ENCODE measurements around the gene CWC25. TPM values are rescaled to one million over a fixed set of nuclear protein-coding genes. Genes with fewer than 3 reads are reported as not detected.

The CWC25 gene
- total and polyA plus RNA-seq, 2 of the 13 experiments (the other 11 are each of a cell fraction or from before 2014, with no cell fraction given) = 15.6 to 22.7 TPM

DNA sequence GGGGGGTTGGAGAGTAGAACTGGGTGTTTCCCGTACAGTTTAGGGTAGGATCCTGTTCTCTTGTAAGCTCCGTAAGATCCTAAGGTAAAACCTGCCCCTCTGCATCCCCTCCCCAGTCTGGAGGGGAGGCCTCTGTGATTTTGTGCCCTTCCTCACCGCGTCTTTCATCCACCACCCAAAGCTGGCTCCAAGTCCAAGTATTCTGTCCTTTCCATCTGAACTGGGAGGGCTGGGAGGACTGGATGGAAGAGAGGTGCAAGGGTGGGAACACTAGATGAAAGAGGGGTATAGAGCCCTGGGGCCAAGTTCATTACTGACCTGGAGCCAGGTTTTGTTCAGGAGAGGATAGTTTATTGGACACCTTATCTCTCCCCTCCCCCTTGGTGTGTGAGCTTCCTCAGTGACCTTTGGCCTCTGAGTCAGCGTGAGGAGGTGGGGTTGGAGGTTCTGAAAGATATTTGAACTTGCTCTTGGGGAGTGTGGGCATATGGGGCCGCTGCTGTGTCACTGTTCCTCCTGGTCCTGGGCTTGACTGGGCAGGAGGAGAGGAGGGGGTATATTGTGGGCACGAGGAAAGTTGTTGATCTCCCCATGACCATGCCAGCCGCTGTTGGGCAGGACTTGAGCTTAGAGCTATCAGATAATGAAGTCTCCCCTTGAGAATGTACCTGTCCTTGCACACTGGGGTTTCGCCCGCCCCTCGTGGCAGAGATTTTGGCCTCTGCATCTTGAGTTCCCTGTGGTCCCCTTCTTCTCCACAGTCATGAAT is 46.3 kb upstream of the CWC25 start (continued):
- TF ChIP-seq, protein P1, sequence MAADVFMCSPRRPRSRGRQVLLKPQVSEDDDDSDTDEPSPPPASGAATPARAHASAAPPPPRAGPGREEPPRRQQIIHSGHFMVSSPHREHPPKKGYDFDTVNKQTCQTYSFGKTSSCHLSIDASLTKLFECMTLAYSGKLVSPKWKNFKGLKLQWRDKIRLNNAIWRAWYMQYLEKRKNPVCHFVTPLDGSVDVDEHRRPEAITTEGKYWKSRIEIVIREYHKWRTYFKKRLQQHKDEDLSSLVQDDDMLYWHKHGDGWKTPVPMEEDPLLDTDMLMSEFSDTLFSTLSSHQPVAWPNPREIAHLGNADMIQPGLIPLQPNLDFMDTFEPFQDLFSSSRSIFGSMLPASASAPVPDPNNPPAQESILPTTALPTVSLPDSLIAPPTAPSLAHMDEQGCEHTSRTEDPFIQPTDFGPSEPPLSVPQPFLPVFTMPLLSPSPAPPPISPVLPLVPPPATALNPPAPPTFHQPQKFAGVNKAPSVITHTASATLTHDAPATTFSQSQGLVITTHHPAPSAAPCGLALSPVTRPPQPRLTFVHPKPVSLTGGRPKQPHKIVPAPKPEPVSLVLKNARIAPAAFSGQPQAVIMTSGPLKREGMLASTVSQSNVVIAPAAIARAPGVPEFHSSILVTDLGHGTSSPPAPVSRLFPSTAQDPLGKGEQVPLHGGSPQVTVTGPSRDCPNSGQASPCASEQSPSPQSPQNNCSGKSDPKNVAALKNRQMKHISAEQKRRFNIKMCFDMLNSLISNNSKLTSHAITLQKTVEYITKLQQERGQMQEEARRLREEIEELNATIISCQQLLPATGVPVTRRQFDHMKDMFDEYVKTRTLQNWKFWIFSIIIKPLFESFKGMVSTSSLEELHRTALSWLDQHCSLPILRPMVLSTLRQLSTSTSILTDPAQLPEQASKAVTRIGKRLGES (CRISPR knock-in tag; IDR thresholded peaks at IDR 0.05; ENCODE audit: borderline replicate concordance) = no peak
- TF ChIP-seq ZNF33A (CRISPR knock-in tag; IDR thresholded peaks at IDR 0.05; ENCODE audit: borderline replicate concordance) (no peak), KLF15 (CRISPR knock-in tag; IDR thresholded peaks at IDR 0.05; ENCODE audit: borderline replicate concordance) (no peak), MED8 (CRISPR knock-in tag; IDR thresholded peaks at IDR 0.05; ENCODE audit: insufficient replicate concordance) (peak; percentile 6)
- TF ChIP-seq, protein P2, sequence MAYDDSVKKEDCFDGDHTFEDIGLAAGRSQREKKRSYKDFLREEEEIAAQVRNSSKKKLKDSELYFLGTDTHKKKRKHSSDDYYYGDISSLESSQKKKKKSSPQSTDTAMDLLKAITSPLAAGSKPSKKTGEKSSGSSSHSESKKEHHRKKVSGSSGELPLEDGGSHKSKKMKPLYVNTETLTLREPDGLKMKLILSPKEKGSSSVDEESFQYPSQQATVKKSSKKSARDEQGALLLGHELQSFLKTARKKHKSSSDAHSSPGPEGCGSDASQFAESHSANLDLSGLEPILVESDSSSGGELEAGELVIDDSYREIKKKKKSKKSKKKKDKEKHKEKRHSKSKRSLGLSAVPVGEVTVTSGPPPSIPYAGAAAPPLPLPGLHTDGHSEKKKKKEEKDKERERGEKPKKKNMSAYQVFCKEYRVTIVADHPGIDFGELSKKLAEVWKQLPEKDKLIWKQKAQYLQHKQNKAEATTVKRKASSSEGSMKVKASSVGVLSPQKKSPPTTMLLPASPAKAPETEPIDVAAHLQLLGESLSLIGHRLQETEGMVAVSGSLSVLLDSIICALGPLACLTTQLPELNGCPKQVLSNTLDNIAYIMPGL (CRISPR knock-in tag; IDR thresholded peaks at IDR 0.05; ENCODE audit: borderline replicate concordance in 1 of 2, low read depth in 1 of 2) = peak; percentile 79 to 96; a peak in 3 of 4 replicates
- TF ChIP-seq, protein P3, sequence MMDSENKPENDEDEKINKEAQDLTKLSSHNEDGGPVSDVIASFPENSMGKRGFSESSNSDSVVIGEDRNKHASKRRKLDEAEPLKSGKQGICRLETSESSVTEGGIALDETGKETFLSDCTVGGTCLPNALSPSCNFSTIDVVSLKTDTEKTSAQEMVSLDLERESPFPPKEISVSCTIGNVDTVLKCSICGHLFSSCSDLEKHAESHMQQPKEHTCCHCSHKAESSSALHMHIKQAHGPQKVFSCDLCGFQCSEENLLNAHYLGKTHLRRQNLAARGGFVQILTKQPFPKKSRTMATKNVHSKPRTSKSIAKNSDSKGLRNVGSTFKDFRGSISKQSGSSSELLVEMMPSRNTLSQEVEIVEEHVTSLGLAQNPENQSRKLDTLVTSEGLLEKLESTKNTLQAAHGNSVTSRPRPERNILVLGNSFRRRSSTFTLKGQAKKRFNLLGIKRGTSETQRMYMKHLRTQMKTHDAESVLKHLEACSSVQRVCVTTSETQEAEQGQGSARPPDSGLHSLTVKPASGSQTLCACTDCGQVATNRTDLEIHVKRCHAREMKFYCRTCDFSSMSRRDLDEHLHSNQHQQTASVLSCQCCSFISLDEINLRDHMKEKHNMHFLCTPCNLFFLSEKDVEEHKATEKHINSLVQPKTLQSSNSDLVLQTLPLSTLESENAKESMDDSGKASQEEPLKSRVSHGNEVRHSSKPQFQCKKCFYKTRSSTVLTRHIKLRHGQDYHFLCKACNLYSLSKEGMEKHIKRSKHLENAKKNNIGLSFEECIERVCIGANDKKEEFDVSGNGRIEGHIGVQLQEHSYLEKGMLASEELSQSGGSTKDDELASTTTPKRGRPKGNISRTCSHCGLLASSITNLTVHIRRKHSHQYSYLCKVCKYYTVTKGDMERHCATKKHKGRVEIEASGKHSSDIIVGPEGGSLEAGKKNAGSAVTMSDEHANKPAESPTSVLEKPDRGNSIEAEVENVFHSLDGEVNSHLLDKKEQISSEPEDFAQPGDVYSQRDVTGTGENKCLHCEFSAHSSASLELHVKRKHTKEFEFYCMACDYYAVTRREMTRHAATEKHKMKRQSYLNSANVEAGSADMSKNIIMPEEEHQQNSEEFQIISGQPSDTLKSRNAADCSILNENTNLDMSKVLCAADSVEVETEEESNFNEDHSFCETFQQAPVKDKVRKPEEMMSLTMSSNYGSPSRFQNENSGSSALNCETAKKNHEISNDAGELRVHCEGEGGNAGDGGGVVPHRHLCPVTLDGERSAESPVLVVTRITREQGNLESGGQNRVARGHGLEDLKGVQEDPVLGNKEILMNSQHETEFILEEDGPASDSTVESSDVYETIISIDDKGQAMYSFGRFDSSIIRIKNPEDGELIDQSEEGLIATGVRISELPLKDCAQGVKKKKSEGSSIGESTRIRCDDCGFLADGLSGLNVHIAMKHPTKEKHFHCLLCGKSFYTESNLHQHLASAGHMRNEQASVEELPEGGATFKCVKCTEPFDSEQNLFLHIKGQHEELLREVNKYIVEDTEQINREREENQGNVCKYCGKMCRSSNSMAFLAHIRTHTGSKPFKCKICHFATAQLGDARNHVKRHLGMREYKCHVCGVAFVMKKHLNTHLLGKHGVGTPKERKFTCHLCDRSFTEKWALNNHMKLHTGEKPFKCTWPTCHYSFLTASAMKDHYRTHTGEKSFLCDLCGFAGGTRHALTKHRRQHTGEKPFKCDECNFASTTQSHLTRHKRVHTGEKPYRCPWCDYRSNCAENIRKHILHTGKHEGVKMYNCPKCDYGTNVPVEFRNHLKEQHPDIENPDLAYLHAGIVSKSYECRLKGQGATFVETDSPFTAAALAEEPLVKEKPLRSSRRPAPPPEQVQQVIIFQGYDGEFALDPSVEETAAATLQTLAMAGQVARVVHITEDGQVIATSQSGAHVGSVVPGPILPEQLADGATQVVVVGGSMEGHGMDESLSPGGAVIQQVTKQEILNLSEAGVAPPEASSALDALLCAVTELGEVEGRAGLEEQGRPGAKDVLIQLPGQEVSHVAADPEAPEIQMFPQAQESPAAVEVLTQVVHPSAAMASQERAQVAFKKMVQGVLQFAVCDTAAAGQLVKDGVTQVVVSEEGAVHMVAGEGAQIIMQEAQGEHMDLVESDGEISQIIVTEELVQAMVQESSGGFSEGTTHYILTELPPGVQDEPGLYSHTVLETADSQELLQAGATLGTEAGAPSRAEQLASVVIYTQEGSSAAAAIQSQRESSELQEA (CRISPR knock-in tag; IDR thresholded peaks at IDR 0.05; ENCODE audit: not compliant biosample characterization) = no peak
- TF ChIP-seq, protein P4, sequence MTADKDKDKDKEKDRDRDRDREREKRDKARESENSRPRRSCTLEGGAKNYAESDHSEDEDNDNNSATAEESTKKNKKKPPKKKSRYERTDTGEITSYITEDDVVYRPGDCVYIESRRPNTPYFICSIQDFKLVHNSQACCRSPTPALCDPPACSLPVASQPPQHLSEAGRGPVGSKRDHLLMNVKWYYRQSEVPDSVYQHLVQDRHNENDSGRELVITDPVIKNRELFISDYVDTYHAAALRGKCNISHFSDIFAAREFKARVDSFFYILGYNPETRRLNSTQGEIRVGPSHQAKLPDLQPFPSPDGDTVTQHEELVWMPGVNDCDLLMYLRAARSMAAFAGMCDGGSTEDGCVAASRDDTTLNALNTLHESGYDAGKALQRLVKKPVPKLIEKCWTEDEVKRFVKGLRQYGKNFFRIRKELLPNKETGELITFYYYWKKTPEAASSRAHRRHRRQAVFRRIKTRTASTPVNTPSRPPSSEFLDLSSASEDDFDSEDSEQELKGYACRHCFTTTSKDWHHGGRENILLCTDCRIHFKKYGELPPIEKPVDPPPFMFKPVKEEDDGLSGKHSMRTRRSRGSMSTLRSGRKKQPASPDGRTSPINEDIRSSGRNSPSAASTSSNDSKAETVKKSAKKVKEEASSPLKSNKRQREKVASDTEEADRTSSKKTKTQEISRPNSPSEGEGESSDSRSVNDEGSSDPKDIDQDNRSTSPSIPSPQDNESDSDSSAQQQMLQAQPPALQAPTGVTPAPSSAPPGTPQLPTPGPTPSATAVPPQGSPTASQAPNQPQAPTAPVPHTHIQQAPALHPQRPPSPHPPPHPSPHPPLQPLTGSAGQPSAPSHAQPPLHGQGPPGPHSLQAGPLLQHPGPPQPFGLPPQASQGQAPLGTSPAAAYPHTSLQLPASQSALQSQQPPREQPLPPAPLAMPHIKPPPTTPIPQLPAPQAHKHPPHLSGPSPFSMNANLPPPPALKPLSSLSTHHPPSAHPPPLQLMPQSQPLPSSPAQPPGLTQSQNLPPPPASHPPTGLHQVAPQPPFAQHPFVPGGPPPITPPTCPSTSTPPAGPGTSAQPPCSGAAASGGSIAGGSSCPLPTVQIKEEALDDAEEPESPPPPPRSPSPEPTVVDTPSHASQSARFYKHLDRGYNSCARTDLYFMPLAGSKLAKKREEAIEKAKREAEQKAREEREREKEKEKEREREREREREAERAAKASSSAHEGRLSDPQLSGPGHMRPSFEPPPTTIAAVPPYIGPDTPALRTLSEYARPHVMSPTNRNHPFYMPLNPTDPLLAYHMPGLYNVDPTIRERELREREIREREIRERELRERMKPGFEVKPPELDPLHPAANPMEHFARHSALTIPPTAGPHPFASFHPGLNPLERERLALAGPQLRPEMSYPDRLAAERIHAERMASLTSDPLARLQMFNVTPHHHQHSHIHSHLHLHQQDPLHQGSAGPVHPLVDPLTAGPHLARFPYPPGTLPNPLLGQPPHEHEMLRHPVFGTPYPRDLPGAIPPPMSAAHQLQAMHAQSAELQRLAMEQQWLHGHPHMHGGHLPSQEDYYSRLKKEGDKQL (CRISPR knock-in tag; IDR thresholded peaks at IDR 0.05; ENCODE audit: low read depth) = peak; percentile 80

Data from HepG2 (cell line).